Brain microvascular endothelial cell (primary cell): ENCODE measurements around the gene PRDM15.

Experiments used
- DNase-seq: peaks from one replicate; pipeline ENCODE4 v3.0.0-alpha.2; 2020
- H3K27ac ChIP-seq: fragments of 250-450 bp; sonication (Bioruptor Pico); 2 replicates; pipeline ENCODE4 v1.5.1; 2020; ENCODE audit warnings: mild to moderate bottlenecking, moderate library complexity
- H3K27me3 ChIP-seq: fragments of 250-450 bp; sonication (Bioruptor Pico); replicated peaks from 2 replicates; pipeline ENCODE4 v1.5.1; 2020; ENCODE audit warnings: mild to moderate bottlenecking
- H3K36me3 ChIP-seq: fragments of 250-450 bp; sonication (Bioruptor Pico); replicated peaks from 2 replicates; pipeline ENCODE4 v1.5.1; 2020; ENCODE audit warnings: mild to moderate bottlenecking
- H3K4me3 ChIP-seq: 2 replicates; pipeline ENCODE4 v1.5.1; 2011; ENCODE audit warnings: low read depth, mild to moderate bottlenecking, control low read depth, low read length, moderate library complexity
- in situ Hi-C: cut with HindIII; loops from 2 replicates; pipeline ENCODE4 v1.10.0; 2017; ENCODE audit warnings: low sequenced_read_pairs, low pct_ligation_motif_present
- TF ChIP-seq, protein P1 (sequence below): IDR thresholded peaks from 2 replicates; pipeline ENCODE4 v1.5.1; 2011; ENCODE audit warnings: low read depth, mild to moderate bottlenecking, moderate library complexity, low read length, control low read depth, inconsistent platforms; ENCODE audit errors: missing control alignments

Gene PRDM15

DNA sequence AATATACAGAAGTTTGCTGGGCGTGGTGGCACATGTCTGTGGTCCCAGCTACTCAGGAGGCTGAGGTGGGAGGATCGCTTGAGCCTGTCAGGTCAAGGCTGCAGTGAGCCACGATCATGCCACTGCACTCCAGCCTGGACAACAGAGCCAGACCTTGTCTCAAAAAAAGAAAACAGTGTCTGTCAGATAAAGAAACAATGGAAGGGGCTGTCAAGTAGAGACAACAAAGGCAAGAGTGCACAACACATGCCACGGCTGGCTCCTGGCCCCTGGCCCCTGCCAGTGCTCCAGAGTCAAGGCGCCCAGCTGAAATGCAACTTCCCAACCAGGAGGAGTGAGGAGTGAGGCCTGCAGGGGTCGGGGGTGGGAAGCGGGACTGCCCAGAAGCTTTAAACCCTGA is 32.6 kb downstream of the PRDM15 start:
- H3K36me3 ChIP-seq, result no peaks in the 10 kb centered on the region
- TF ChIP-seq, protein P1, sequence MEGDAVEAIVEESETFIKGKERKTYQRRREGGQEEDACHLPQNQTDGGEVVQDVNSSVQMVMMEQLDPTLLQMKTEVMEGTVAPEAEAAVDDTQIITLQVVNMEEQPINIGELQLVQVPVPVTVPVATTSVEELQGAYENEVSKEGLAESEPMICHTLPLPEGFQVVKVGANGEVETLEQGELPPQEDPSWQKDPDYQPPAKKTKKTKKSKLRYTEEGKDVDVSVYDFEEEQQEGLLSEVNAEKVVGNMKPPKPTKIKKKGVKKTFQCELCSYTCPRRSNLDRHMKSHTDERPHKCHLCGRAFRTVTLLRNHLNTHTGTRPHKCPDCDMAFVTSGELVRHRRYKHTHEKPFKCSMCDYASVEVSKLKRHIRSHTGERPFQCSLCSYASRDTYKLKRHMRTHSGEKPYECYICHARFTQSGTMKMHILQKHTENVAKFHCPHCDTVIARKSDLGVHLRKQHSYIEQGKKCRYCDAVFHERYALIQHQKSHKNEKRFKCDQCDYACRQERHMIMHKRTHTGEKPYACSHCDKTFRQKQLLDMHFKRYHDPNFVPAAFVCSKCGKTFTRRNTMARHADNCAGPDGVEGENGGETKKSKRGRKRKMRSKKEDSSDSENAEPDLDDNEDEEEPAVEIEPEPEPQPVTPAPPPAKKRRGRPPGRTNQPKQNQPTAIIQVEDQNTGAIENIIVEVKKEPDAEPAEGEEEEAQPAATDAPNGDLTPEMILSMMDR, result no peak
- no peaks in the 10 kb centered on the region for H3K27me3 ChIP-seq
- no peak for DNase-seq
- no peak overlapping the region for H3K4me3 ChIP-seq
- H3K27ac ChIP-seq, result no peak overlapping the region
- in situ Hi-C loops, result no loop called here

DNA sequence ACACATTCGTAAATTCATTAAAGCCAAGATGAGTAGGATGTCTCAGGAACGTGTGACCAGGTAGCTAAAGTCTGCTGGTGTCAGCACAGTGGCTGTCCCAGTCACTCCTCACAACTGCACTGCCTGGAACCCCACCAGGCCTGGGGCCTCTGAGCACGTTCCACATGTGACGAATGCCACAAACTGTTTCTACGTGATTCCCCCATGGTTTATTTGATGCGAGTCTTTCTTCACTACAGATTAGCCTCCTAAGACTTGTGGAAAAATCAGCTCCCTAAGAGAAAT is 33.2 kb downstream of the PRDM15 start:
- TF ChIP-seq, protein P1, result no peak
- Histone ChIP-seq H3K36me3 (no peaks in the 10 kb centered on the region), H3K27me3 (no peaks in the 10 kb centered on the region), H3K4me3 (no peak overlapping the region), H3K27ac (no peak overlapping the region)
- in situ Hi-C loops, result no loop called here
- no peak for DNase-seq

DNA sequence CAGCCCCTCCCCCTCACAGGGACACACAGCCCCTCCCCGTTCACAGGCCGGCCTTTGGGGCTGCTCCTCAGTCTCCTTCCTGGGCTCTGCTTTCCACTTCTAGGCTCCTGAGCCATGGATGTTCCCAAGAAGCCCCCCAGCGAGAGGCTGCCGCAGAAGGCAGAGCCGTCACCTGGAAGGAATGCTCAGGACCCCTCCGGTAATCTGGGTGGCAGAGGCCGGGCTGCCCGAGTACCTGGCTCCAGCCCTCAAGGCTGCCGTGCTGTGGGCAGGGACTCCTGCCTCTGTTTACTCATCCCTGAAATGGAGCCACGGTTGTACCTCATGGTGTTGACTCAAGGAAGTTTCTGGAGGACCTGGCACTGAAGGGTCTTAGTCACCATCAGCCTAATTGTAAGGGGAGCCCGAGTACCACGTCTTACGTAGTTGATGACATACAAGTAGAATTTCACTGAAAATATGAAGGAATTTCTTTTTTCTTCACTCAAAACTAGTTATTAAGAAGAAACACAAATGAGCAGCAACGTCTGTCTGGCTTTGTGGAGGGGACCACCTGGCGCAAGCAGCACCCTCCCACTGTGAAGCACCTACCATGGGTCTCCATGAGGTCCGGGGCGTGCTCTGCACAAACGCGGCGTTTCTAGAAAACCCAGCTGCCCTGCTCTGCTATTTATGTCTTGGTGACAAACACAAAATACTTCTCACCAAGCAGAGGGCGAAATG is 33.7 kb downstream of the PRDM15 start:
- no peaks in the 10 kb centered on the region for H3K36me3 ChIP-seq
- in situ Hi-C loops, result no loop called here
- H3K4me3 ChIP-seq, result no peak overlapping the region
- no peak overlapping the region for H3K27ac ChIP-seq
- TF ChIP-seq, protein P1, result no peak
- H3K27me3 ChIP-seq, result no peaks in the 10 kb centered on the region
- no peak for DNase-seq

DNA sequence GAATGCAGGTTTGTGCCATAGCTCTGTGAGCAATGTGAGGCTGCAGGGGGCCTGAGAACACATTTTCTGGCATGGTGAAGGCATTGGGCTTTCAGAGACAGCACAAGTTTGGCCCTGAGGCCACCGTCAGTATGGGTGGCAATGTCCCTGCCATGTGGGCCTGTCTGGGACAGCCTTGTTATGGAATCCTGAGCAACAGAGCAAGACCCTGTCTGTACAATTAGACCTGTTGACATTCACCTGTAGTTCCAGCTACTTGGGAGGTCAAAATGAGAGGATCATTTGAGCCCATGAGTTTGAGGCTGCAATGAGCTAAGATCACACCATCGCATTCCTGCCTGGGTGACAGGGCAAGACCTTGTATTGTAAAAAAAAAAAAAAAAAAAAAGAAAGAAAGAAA is 35.6 kb downstream of the PRDM15 start:
- Histone ChIP-seq H3K27ac (no peak overlapping the region), H3K27me3 (no peaks in the 10 kb centered on the region), H3K4me3 (no peak overlapping the region), H3K36me3 (peaks cover 2% of the 10 kb centered on the region)
- in situ Hi-C loops, result no loop called here
- TF ChIP-seq, protein P1, result no peak
- DNase-seq, result no peak

DNA sequence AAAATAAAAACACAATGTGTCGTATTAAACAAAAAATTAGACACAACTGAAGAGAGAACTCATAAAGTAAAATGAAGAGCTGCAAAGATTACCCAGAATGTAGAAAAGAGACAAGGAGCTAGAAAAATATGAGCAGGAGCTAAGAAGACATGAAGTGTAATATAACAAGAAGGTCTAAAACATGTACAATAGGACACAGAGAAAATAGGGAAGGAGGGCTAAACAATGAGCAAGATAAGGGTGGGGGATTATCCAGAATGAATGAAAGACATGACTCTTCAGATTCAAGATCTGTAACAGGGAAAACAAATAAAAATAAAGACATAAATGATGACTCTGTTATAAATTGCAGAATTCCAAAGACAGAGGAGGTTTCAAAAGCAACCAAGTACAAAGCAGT is 38.3 kb downstream of the PRDM15 start:
- TF ChIP-seq, protein P1, result no peak
- Histone ChIP-seq H3K4me3 (no peak overlapping the region), H3K36me3 (peaks cover 2% of the 10 kb centered on the region), H3K27ac (no peak overlapping the region), H3K27me3 (no peaks in the 10 kb centered on the region)
- in situ Hi-C loops, result no loop called here
- no peak for DNase-seq

DNA sequence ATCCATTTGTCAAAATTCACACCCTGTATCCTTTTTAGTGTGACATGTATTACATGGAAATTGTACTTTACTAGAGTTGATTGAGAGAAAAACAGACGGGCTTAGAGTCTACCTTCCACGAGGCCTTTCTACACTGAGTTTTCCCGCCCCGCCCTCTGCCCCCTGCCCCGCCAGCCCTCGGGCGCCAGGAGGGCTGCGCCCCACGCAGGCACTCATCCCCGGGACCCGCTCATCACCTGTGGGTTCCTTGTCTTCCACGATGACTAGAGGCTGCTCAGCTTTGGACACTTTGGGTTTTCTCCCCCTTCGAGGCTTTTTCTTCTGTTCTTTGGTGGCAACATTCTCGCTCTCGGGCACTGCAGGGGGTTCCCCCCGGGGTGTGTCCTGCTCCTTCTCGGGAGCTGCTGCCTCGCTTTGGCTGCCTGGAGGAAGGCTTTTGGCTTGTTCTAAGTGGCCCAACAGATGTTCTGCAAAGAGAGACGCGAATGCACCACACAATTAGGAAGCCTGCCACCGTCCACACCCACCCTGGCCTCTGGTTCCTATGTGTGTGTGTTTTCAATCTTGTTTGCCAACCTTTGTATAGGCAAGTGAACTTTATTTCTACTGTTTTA is 39.6 kb downstream of the PRDM15 start:
- DNase-seq, result no peak
- Histone ChIP-seq H3K4me3 (no peak overlapping the region), H3K27me3 (no peaks in the 10 kb centered on the region), H3K36me3 (peaks cover 7% of the 10 kb centered on the region), H3K27ac (no peak overlapping the region)
- TF ChIP-seq, protein P1, result no peak
- in situ Hi-C loops, result no loop called here
